Fibroblast of the aortic adventitia (primary cell): ENCODE data around the gene HEBP1. TPM values are rescaled to one million over a fixed set of nuclear protein-coding genes. Genes with fewer than 3 reads are reported as not detected.

Experiments
- DNase-seq: peaks from one replicate; pipeline ENCODE4 v3.0.0-alpha.2; 2010; ENCODE audit warnings: low read depth
- H3K4me3 ChIP-seq: 2 replicates; pipeline ENCODE4 v1.5.1; 2011; ENCODE audit warnings: low read depth, mild to moderate bottlenecking, control low read depth, low read length, moderate library complexity
- total RNA-seq: library from RNA; depleted of rRNA; stranded (reverse); fragments of >200 nt; gene quantifications from 2 replicates; pipeline ENCODE4 v1.2.3, GENCODE V29; 2012; ENCODE audit warnings: low replicate concordance
- TF ChIP-seq, protein P1 (sequence below): IDR thresholded peaks from 2 replicates; pipeline ENCODE4 v1.5.1; 2011; ENCODE audit warnings: mild to moderate bottlenecking, low read length, control low read depth, inconsistent platforms; ENCODE audit not compliant: insufficient read depth

Gene HEBP1
- total RNA-seq, 1 donor: 14.4 TPM

- no peak overlapping the region for H3K4me3 ChIP-seq
- TF ChIP-seq, protein P1, sequence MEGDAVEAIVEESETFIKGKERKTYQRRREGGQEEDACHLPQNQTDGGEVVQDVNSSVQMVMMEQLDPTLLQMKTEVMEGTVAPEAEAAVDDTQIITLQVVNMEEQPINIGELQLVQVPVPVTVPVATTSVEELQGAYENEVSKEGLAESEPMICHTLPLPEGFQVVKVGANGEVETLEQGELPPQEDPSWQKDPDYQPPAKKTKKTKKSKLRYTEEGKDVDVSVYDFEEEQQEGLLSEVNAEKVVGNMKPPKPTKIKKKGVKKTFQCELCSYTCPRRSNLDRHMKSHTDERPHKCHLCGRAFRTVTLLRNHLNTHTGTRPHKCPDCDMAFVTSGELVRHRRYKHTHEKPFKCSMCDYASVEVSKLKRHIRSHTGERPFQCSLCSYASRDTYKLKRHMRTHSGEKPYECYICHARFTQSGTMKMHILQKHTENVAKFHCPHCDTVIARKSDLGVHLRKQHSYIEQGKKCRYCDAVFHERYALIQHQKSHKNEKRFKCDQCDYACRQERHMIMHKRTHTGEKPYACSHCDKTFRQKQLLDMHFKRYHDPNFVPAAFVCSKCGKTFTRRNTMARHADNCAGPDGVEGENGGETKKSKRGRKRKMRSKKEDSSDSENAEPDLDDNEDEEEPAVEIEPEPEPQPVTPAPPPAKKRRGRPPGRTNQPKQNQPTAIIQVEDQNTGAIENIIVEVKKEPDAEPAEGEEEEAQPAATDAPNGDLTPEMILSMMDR: no peak
- DNase-seq: no peak
Observed at GRCh38 chr12:13032164-13032563, 32.1 kb upstream of the HEBP1 start.

GRCh38 chr12:13030541-13031291 is 30.7 kb upstream of the HEBP1 start:
- TF ChIP-seq, protein P1: no peak
- DNase-seq: no peak
- no peak overlapping the region for H3K4me3 ChIP-seq

DNA sequence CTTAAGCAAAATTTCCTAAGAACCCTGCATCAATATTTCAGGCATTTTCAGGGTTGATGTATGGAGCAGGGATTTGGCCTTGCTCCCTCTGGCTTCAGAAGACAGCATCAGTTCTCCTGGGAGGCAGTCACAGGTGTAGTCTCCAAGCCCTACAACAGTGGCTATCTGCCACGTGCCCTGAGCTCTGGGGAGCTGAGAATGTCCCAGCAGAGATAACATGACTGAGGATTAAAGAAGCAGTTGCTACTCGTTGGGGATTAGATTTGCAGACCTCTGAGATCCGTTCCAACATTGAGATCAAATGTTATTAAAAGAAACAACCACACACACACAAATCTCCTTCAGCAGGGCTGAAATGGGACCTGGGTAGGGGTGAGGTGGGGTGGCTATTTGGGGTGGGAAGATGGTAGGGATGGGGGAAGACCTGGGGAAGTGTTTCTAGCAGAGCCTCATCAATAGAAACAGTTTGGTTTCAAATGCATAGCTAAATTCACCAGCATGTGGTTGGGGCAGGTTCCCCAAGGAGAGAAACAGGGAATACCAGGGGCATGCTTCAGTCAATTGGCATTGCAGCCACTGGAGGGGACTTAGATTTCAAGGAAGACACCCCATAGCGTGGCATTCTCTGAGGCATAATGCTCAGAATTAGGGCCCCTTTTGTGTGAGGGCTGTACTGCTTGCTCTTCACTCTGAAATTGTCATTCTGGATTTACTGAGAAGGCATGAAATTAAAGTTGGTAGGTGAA is 28.9 kb upstream of the HEBP1 start:
- TF ChIP-seq, protein P1: no peak
- DNase-seq: no peak
- no peak overlapping the region for H3K4me3 ChIP-seq

- TF ChIP-seq, protein P1: no peak
- H3K4me3 ChIP-seq: no peak overlapping the region
- DNase-seq: no peak
Observed at GRCh38 chr12:13027508-13027907, 27.4 kb upstream of the HEBP1 start.

DNA sequence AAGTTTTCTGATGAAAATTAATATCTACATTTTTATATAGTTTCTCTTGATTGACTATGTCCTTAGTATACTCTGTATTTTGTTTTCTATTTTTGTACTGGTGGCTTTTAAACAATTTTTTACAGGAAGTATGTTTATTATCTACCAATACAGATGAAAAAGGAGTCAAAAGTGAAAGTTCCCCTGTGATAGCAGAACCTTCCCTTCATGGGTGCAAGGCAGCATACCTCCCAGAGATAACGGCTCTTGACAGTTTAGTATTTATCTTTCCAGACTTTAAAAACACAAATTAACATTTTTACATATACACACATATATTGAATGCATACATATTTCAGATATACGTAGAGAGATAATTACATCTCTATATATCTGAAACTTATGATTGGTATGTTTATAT is 27.0 kb upstream of the HEBP1 start:
- DNase-seq: no peak
- TF ChIP-seq, protein P1: no peak
- no peak overlapping the region for H3K4me3 ChIP-seq

DNA sequence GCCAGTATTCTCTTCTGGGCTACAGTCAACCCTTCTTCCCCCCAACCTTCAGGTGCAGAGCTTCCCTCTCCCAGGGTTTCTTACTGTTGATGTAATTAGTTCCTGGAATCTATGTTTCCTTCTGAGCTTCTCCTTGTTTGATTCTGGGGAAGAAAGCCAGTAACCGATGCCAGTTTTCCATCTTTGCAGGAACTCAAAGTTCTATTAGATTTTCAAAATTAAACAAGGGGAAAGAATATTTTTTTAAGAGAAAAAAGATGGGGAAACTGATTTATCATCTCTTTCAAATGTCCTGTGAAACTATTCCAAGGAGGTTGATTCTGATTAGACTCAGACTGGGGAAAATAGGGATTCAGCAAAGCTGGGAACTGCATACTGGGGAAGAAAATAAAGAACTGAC is 26.2 kb upstream of the HEBP1 start:
- no peak overlapping the region for H3K4me3 ChIP-seq
- DNase-seq: peak; percentile 9
- TF ChIP-seq, protein P1: no peak
